GM21576 (cell line): Measurements from ENCODE around the gene DTWD2.

Source experiments
- ATAC-seq: cut with Tn5 transposase; IDR thresholded peaks from one replicate; pipeline ENCODE4 v1.9.1; 2021; ENCODE audit warnings: mild to moderate bottlenecking, moderate library complexity; ENCODE audit not compliant: unreplicated experiment

The DTWD2 gene, protein sequence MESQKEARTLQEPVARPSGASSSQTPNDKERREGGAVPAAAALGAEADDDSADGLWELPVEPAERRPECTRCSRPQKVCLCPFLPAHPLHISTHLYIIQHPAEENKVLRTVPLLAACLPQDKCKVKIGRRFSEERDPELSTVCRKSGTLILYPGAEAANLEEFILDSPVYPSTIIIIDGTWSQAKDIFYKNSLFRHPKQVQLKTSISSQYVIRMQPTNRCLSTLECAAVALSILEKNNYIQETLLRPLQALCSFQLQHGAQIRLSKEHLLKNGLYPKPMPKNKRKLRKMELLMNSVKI

DNA sequence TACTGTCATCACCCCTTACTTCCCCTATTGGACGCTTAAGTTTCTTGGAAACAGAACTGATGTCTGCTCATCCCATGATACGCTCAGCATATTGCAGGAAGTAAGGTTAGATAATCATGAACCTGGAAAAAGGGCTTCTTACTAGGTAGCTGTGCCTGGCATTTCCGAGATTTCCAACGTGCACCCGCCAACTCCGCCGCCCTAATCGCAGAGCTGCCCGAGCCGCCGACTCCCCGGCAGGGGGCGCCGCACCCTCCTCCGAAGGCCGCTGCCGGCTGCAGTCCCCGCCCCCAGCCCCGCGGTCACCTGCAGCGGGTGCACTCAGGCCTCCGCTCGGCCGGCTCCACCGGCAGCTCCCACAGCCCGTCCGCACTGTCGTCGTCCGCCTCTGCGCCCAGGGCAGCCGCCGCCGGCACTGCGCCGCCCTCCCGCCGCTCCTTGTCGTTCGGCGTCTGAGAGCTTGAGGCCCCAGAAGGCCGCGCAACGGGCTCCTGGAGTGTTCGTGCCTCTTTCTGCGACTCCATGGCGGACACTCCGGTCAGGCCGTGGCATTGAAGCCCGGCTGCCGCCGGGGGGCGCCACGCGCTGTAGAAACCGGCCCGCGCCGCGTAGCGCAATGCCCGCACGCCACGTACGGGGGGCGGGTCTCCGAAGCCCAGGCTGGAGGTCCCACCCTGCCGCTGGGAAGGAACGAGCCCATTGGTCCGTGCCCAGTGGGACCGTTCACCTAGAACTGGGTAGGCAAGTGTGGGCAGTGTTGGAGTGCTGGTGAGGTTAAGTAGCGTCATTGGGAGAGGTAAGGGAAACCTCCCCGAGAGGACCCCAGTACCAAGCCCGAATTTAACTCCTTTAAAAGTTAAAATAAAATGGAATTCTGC, at the start of gene DTWD2:
DTWD2 (minus strand) TSS at position 560 of the 878 bp plus-strand sequence; CDS start at position 524, 36 bp downstream.
- ATAC-seq: peak; percentile 90

- no peak for ATAC-seq
Observed at GRCh38 chr5:119037496-119038215, 49.3 kb upstream of the DTWD2 start.

DNA sequence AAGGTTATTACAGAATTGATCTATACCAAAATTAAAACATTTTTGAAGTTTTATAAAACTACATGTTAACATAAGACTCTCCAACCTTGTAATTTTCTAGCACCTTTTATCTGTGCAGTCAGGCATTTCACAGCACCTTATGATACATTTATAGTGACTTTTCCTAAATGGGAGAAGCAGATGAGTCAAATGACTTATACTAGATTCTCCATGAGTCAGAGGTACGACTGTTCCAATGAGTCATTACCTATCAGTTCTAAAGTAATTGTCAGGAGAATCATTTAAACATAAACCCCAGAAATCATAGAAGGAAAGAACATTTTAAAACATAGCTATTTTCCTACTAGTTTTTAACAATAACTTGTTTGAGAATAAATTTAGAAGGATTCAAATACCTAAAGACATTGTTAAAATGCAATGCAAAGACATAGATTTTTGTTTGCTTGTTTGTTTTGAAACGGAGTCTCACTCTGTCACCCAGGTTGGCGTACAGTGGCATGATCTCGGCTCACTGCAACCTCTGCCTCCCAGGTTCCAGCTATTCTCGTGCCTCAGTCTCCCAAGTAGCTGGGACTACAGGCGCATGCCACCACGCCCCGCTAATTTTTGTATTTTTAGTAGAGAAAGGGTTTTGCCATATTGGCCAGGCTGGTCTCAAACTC, 47.9 kb upstream of the DTWD2 start:
- ATAC-seq: no peak

- ATAC-seq: no peak
Observed at GRCh38 chr5:119033135-119033534, 44.8 kb upstream of the DTWD2 start.

DNA sequence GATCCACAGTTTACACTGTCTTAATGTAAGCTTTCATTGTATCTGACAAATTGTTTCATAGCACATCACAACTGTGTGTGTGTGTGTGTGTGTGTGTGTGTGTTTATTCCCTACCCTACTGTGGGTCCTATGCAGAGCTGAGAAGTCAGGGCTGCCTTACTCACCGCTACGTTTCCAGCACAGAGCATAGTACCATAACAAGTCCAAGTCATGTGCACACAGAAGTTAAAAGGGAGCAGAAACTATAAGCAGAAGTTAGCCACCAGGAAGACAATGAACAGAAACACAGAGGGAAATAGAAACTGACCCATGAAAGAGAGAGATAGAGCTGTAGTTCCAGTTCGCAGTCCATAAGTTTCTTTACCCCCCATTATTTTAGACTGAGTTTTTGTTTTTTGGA, 44.3 kb upstream of the DTWD2 start:
- peak; percentile 35 for ATAC-seq

DNA sequence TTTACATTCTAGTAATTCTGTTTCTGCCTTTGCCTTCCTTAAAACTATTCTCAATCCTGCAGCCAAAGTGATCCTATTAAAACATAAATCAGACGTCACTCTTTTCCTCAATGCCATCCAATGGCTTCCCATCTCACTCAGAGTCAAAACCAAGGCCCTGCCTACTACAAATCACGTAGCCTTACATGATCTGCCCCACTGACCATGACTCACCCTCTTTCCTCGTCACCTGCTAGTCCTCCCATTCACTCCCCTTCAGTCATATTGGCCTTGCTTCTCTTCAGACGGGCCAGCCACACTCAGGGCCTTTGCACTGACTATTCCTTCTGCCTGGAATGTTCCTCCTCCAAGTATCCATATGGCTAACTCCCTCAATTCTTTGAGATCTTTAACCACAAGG, 43.6 kb upstream of the DTWD2 start:
- peak; percentile 55 for ATAC-seq

DNA sequence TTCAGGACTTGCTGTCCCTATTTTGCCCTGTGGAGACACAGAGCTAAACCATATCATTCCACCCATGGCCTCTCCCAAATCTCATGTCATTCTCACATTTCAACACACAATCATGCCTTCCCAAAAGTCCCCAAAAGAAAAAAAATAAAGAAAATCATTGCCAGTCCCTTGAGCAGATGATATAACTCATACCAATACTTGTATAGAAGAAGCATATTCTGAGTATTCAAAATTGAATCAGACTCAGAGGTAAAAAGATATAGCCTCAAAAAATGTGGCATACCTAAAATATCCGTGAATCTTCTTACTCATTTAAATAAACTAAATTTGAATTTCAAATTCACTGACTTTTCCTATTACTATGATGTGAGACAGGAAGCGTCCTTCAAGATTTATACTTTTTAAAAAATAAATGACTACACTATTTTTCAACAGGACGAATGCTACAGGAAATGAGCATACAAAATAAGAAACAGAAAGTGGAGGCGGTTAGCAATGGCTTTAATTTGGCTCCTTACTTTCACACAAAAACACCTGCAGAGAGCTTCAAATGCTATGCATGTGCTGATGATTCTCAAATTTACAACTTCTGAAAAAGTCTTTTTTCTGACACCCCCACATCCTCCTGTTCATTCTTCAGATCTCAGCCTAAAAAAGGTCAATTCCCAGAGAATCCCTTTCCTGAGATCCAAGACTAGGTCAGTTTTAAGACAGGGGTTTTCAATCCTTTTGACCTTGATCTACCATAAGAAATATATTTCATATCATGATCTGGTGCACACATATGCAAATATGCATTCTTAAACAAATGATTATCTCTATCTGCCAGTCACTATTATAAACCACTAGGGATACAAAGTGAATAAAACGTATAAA, 42.9 kb upstream of the DTWD2 start:
- peak; percentile 74 for ATAC-seq

GRCh38 chr5:119028575-119028974, 40.2 kb upstream of the DTWD2 start:
- no peak for ATAC-seq

- no peak for ATAC-seq
Observed at GRCh38 chr5:119022773-119023172, 34.4 kb upstream of the DTWD2 start.

- peak; percentile 68 for ATAC-seq
Observed at GRCh38 chr5:119022017-119022745, 33.8 kb upstream of the DTWD2 start.

DNA sequence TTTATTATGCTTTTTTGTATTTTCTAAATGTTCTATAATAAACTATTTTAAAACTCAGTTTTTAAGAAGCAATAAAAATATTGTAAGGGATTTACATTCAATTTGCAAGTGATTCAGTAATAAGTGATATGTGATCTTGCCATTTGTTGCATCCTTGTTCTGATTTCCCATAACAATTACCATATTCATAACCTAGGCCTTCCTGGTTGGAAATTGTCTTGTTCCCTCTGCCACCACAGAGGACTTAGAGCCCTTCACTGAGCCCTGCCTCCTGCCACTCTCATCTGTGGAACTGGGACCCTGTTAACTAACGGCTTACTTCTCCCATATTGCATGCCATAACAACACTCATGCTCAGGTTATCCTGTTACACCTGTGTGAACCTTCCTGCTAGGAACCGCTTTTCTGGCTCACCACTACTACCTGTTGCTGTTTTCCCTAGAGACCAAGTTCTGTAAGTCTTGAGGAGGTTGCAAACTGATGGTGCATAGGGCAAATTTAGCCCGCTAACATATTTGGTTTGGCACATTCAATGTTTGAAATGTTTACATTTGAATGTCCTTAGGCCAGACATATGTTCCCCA, 32.9 kb upstream of the DTWD2 start:
- ATAC-seq: no peak

DNA sequence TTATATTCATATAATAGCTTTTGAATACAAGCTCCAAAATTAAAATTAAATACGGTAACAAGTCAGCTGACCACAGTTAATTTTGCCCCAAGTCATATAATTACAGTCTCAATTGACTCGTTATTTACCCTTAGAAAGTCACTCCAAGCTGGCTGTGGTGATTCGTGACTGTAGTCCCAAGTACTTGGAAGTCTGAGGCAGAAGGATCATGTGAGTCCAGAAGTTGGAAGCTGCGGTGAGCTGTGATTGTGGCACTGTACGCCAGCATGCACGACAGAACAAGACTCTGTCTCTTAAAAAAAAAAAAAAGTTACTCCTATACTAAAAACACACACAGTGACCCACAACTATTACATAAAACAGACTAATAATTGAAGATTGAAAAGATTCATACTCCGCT, 31.6 kb upstream of the DTWD2 start:
- ATAC-seq: no peak

DNA sequence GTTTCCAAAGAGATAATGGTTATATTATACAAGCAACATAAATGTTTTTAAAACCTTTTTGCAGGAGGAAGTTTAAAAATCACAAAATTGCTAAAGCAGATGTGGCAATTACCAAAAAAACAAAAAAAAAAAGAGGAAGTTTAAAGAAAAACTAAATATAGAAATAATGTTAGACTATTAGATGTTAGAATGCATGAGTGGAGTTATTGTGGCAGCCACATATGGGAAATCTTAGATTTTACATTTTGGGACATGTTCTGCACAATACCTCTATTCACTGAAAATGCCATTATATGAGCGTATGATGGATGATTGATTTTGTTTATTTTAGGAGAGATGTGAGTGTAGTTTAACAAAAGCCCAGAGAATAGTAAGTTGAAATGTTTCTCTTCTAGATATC, 31.2 kb upstream of the DTWD2 start:
- no peak for ATAC-seq

DNA sequence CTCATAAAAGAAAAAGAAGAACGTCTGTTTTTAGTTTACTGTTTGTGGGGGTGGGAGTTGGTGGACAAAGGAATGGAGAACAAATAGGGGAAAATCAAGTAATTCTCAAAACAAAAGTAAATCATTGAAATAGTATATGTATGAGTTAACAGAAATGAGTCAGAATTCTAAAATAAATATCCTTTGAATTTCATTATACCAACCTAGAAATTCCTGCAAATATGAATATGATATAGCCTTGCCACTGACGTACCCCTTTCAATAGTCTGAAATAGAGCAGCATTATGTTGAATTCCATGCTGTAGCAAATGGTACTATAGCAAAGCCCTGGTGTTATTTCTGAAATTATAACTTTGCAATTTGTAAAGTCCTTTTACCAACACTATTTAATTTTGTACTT, 29.6 kb upstream of the DTWD2 start:
- no peak for ATAC-seq

GRCh38 chr5:119016125-119016774, 27.9 kb upstream of the DTWD2 start:
- peak; percentile 71 for ATAC-seq

GRCh38 chr5:119011186-119011585, 22.8 kb upstream of the DTWD2 start:
- no peak for ATAC-seq

- ATAC-seq: no peak
Observed at GRCh38 chr5:119010206-119010605, 21.9 kb upstream of the DTWD2 start.

GRCh38 chr5:119009131-119009530, 20.8 kb upstream of the DTWD2 start:
- no peak for ATAC-seq
